NCI-H82 treated with DMSO at 0.1 percent for 48 hours (cell line): ENCODE measurements around the gene EVA1C.
"Not testable (repeated sequence)": the region's sequence is repeated elsewhere in the genome, so short reads cannot be mapped to it uniquely, and the experiment has no call there.

Source experiments
- DNase-seq: peaks from one replicate; lab custom pipeline; 2025; ENCODE audit not compliant: unreplicated experiment; lab: John Stamatoyannopoulos, UW

The EVA1C gene

GRCh38 chr21:32457360-32457840 lies 44.9 kb downstream of the EVA1C start:
- no peak for DNase-seq

- DNase-seq: no peak
Observed at GRCh38 chr21:32457962-32458361, 45.5 kb downstream of the EVA1C start.

GRCh38 chr21:32459972-32460371 lies 47.5 kb downstream of the EVA1C start:
- DNase-seq: no peak

GRCh38 chr21:32461503-32461902 lies 49.0 kb downstream of the EVA1C start:
- DNase-seq: no peak

GRCh38 chr21:32462564-32462963 lies 50.1 kb downstream of the EVA1C start:
- not testable (repeated sequence) for DNase-seq

- DNase-seq: no peak
Observed at GRCh38 chr21:32463367-32463766, 50.9 kb downstream of the EVA1C start.

GRCh38 chr21:32463889-32464300 lies 51.4 kb downstream of the EVA1C start:
- DNase-seq: no peak

GRCh38 chr21:32467291-32467690 lies 54.8 kb downstream of the EVA1C start:
- no peak for DNase-seq

GRCh38 chr21:32468681-32469111 lies 56.2 kb downstream of the EVA1C start:
- peak; percentile 14 for DNase-seq

GRCh38 chr21:32469628-32470027 lies 57.1 kb downstream of the EVA1C start:
- DNase-seq: no peak

GRCh38 chr21:32470206-32470605 lies 57.7 kb downstream of the EVA1C start:
- DNase-seq: no peak

- no peak for DNase-seq
Observed at GRCh38 chr21:32472890-32473765, 60.6 kb downstream of the EVA1C start.

- DNase-seq: no peak
Observed at GRCh38 chr21:32474179-32475059, 61.9 kb downstream of the EVA1C start.

- DNase-seq: no peak
Observed at GRCh38 chr21:32475162-32475812, 62.8 kb downstream of the EVA1C start.

GRCh38 chr21:32476661-32477423 lies 64.3 kb downstream of the EVA1C start:
- no peak for DNase-seq

- DNase-seq: no peak
Observed at GRCh38 chr21:32477424-32477745, 64.9 kb downstream of the EVA1C start.

- DNase-seq: no peak
Observed at GRCh38 chr21:32481875-32482408, 69.4 kb downstream of the EVA1C start.

- no peak for DNase-seq
Observed at GRCh38 chr21:32482565-32483292, 70.2 kb downstream of the EVA1C start.

GRCh38 chr21:32483293-32483595 lies 70.7 kb downstream of the EVA1C start:
- no peak for DNase-seq
